Right lobe of liver (tissue), 4 donors: ENCODE measurements around the gene CASZ1.

Source experiments
- CTCF ChIP-seq, 4 donors: fragments of 200-600 bp in 3 of 4; fragments of 450-650 bp in 1 of 4; IDR thresholded peaks; one replicate each; pipeline versions ENCODE4 v1.5.1 to v1.8.0; 2016 to 2022; ENCODE audit warnings: antibody characterized with exemption in 4 of 4, mild to moderate bottlenecking in 2 of 4
- POLR2A ChIP-seq: fragments of 450-650 bp; IDR thresholded peaks from one replicate; pipeline ENCODE4 v1.6.1; 2017; ENCODE audit warnings: antibody characterized with exemption, mild to moderate bottlenecking
- donor health status: DM: no; HTN: no; CAD: no.
- donor health status: DM: no; HTN: no; CAD: no.
- donor health status: DM: no; HTN: yes; CAD: no.

DNA sequence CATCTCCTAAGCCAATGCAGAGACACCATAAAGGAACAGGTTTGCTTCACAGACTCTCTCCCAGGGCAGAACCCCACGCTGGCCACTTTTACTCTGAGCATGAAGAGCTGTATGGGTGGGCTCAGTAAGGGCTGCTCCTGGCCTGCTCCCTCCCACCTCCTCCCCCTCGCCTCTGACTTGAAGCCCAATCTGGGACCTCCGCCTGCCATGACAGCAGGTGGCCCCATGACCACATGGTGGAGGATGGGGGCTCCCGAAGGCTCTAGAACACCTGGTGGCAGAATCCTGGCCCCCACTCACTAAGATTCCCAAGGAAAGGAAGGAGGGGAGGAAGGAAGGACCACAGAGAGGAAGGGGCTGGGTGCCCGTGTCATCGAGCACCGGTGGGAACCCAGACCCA, 23.7 kb downstream of the CASZ1 start:
- TF ChIP-seq CTCF (IDR thresholded peaks at IDR 0.05) (no peak), POLR2A (no peak)
